Activated B cell treated with CpG ODN at 0.5 μM for 24 hours (primary cell): ENCODE data around the gene TSPO. TPM values are rescaled to one million over a fixed set of nuclear protein-coding genes. Genes with fewer than 3 reads are reported as not detected.
"Not testable (repeated sequence)": the region's sequence is repeated elsewhere in the genome, so short reads cannot be mapped to it uniquely, and the experiment has no call there.

Experiments used
- ATAC-seq: fragments of 200-7000 bp; cut with Tn5 transposase; one replicate; pipeline ENCODE4 v1.10.0; 2021; ENCODE audit warnings: low read depth, mild to moderate bottlenecking, moderate library complexity
- CTCF ChIA-PET: fragments of 350-600 bp; sonication (Branson Sonifier 250); formaldehyde crosslinking; loops from one replicate; lab custom pipeline; 2021; ENCODE audit warnings: antibody characterized with exemption; lab: Charles Lee
- POLR2A ChIA-PET: fragments of 350-600 bp; sonication (Branson Sonifier 250); formaldehyde crosslinking; loops from one replicate; lab custom pipeline; 2021; ENCODE audit warnings: antibody characterized with exemption; lab: Charles Lee
- DNase-seq: peaks from one replicate; pipeline ENCODE4 v3.0.0; 2022
- H3K27ac Mint-ChIP-seq: one replicate; pipeline ENCODE4 v1.8.0; 2020; ENCODE audit warnings: mixed read lengths
- H3K27me3 Mint-ChIP-seq: one replicate; pipeline ENCODE4 v1.8.0; 2021; ENCODE audit warnings: mixed read lengths
- H3K36me3 Mint-ChIP-seq: one replicate; pipeline ENCODE4 v1.8.0; 2021; ENCODE audit warnings: low read depth, mixed read lengths
- H3K4me1 Mint-ChIP-seq: one replicate; pipeline ENCODE4 v1.8.0; 2021; ENCODE audit warnings: mixed read lengths
- H3K4me3 Mint-ChIP-seq: one replicate; pipeline ENCODE4 v1.8.0; 2020; ENCODE audit warnings: mild to moderate bottlenecking, mixed read lengths
- H3K9me3 Mint-ChIP-seq: one replicate; pipeline ENCODE4 v1.8.0; 2020; ENCODE audit warnings: mixed read lengths
- intact Hi-C: fragments of 100-400 bp; cut with micrococcal nuclease; formaldehyde crosslinking; loops from one replicate; pipeline ENCODE4 v1.15.1; 2024
- total RNA-seq: library from RNA; stranded (reverse); gene quantifications from 2 replicates; pipeline ENCODE4 v1.2.3, GENCODE V29; 2022
- TF ChIP-seq, protein P1 (sequence below): fragments of 200-600 bp; IDR thresholded peaks from one replicate; pipeline ENCODE4 v1.8.0; 2022; ENCODE audit warnings: antibody characterized with exemption, mild to moderate bottlenecking

TSPO gene
- 40.9 and 48.2 TPM in 2 replicates for total RNA-seq

- no peaks in the 10 kb centered on the region for H3K27me3 Mint-ChIP-seq
- ATAC-seq (peak; percentile 65), DNase-seq (peak; percentile 71)
- ChIA-PET POLR2A (interaction anchor here (1.0 kb wide), 1 partner anchor 10 kb away, joined by 3 read pairs; no protein-coding TSS in a partner anchor), CTCF (no interaction called here)
- peak within 1 kb of the TSS; percentile 82 for H3K27ac Mint-ChIP-seq
- peaks cover 3% of the 10 kb centered on the region for H3K36me3 Mint-ChIP-seq
- TF ChIP-seq, protein P1, sequence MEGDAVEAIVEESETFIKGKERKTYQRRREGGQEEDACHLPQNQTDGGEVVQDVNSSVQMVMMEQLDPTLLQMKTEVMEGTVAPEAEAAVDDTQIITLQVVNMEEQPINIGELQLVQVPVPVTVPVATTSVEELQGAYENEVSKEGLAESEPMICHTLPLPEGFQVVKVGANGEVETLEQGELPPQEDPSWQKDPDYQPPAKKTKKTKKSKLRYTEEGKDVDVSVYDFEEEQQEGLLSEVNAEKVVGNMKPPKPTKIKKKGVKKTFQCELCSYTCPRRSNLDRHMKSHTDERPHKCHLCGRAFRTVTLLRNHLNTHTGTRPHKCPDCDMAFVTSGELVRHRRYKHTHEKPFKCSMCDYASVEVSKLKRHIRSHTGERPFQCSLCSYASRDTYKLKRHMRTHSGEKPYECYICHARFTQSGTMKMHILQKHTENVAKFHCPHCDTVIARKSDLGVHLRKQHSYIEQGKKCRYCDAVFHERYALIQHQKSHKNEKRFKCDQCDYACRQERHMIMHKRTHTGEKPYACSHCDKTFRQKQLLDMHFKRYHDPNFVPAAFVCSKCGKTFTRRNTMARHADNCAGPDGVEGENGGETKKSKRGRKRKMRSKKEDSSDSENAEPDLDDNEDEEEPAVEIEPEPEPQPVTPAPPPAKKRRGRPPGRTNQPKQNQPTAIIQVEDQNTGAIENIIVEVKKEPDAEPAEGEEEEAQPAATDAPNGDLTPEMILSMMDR, result no peak
- H3K9me3 Mint-ChIP-seq, result no peaks in the 10 kb centered on the region
- peak within 1 kb of the TSS; percentile 89 for H3K4me3 Mint-ChIP-seq
- H3K4me1 Mint-ChIP-seq, result peaks cover 53% of the 10 kb centered on the region
- intact Hi-C loops, result loop anchor here (1.0 to 5.0 kb wide), 3 partner anchors 8 to 39 kb away; partner anchors contain the start of genes BIK, MCAT and TTLL12
Measured at GRCh38 chr22:43151251-43152002, at the start of gene TSPO. TSPO (plus strand) TSS chr22:43151559; CDS start chr22:43159239, 7,680 bp downstream.

DNA sequence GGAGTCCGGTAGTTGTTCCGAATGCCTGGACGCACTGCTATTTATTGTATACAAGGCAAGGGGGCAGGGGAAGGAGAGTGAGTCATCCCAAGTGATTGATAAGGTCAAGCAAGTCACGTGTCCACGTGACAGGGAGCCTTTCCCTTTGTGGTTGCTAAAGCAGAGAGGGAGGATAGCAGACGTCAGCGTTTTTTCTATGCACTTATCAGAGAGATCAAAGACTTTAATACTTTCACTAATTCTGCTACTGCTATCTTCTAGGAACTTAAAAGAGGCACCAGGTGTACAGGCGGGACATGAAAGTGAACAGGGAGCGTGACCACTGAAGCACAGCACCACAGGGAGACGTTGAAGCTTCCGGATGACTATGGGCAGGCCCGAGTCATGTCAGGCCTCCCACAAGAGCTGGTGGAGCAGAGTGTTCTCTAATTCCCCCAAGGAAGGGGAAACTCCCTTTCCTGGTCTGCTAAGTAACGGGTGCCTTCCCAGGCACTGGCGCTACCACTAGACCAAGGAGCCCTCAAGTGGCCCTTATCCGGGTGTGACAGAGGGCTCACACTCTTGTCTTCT lies 47.2 kb upstream of the TSPO start:
- H3K27ac Mint-ChIP-seq, DNase-seq, H3K27me3 Mint-ChIP-seq, H3K4me1 Mint-ChIP-seq, H3K4me3 Mint-ChIP-seq, H3K9me3 Mint-ChIP-seq, H3K36me3 Mint-ChIP-seq, ATAC-seq, CTCF ChIA-PET, intact Hi-C loops, POLR2A ChIA-PET: not testable (repeated sequence)

- H3K27me3 Mint-ChIP-seq, intact Hi-C loops, ATAC-seq, POLR2A ChIA-PET, H3K36me3 Mint-ChIP-seq, H3K4me3 Mint-ChIP-seq, H3K4me1 Mint-ChIP-seq, H3K27ac Mint-ChIP-seq, DNase-seq, H3K9me3 Mint-ChIP-seq, CTCF ChIA-PET: not testable (repeated sequence)
Measured at GRCh38 chr22:43104950-43105349, 46.4 kb upstream of the TSPO start.

GRCh38 chr22:43106302-43106701 lies 45.1 kb upstream of the TSPO start:
- Mint-ChIP-seq H3K27ac (no peak overlapping the region), H3K9me3 (no peaks in the 10 kb centered on the region), H3K27me3 (peaks cover 5% of the 10 kb centered on the region), H3K4me1 (peaks cover 4% of the 10 kb centered on the region), H3K4me3 (no peak overlapping the region), H3K36me3 (no peaks in the 10 kb centered on the region)
- intact Hi-C loops, result no loop called here
- ATAC-seq (no peak), DNase-seq (no peak)
- POLR2A ChIA-PET, result no interaction called here
- CTCF ChIA-PET, result no interaction called here
- TF ChIP-seq, protein P1, result no peak

DNA sequence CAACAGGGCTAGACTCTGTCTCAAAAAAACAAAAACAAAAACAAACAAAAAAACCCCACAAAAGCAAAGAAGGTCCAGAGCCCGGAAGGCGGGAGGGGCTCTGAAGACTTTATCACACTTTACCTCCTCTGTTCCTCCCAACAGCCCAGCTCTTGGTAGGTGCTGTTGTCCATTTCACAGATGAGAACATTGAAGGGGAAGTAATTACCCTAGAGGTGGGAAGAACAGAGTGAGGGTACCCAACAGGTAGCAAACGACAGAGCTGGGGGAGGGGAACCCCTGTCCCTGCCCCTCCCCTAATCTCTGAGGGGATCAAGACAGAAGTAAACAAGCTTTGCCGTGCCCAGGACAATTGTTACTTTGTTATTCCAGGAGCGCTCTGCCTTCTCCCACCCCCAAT lies 41.8 kb upstream of the TSPO start:
- TF ChIP-seq, protein P1, result no peak
- Mint-ChIP-seq H3K36me3 (no peaks in the 10 kb centered on the region), H3K27me3 (peaks cover 24% of the 10 kb centered on the region), H3K4me3 (no peak overlapping the region), H3K27ac (no peak overlapping the region), H3K9me3 (no peaks in the 10 kb centered on the region), H3K4me1 (peaks cover 15% of the 10 kb centered on the region)
- CTCF ChIA-PET, result no interaction called here
- no peak for DNase-seq
- POLR2A ChIA-PET, result no interaction called here
- no peak for ATAC-seq
- intact Hi-C loops, result no loop called here

GRCh38 chr22:43109921-43110443 lies 41.4 kb upstream of the TSPO start:
- H3K9me3 Mint-ChIP-seq, result no peaks in the 10 kb centered on the region
- peaks cover 26% of the 10 kb centered on the region for H3K27me3 Mint-ChIP-seq
- H3K36me3 Mint-ChIP-seq, result no peaks in the 10 kb centered on the region
- ChIA-PET CTCF (interaction anchor here (1.1 kb wide), 1 partner anchor 26 kb away, joined by 4 read pairs; no protein-coding TSS in a partner anchor), POLR2A (interaction anchor here (0.9 kb wide), 1 partner anchor 10 kb away, joined by 3 read pairs; no protein-coding TSS in a partner anchor)
- TF ChIP-seq, protein P1, result no peak
- H3K27ac Mint-ChIP-seq, result no peak overlapping the region
- peaks cover 17% of the 10 kb centered on the region for H3K4me1 Mint-ChIP-seq
- DNase-seq (no peak), ATAC-seq (no peak)
- H3K4me3 Mint-ChIP-seq, result peak overlapping the region; percentile 62
- intact Hi-C loops, result loop anchor here (1.0 to 10.0 kb wide), 7 partner anchors 9 to 445 kb away; partner anchors contain the start of genes TSPO, TTLL1 and TTLL12
